HG03097 (cell line): ENCODE measurements around the gene SLIT3.

Experiments used
- ATAC-seq: cut with Tn5 transposase; IDR thresholded peaks from one replicate; pipeline ENCODE4 v1.9.1; 2021; ENCODE audit not compliant: unreplicated experiment, low FRiP score

The SLIT3 gene

DNA sequence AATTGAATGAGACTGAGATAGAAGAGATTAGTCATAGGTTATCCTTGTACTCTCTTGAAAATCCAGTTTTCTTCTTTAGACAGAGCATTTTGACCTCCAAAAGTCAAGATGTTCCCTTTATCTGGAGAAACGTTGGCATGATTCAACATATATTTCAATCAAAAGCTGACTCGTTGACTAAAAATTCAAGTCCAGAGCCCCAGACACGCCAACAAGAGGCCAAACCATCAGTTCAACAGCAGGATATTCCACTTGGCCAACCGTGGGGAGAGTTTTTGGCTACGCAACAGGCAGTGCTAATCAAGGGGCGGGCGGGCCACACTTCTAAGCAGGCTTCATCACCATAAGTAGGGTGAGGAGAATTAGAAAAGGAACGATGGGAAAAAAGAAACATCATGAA, 119.1 kb downstream of the SLIT3 start:
- no peak for ATAC-seq

- ATAC-seq = no peak
Observed at GRCh38 chr5:169178754-169179153, 122.2 kb downstream of the SLIT3 start.

DNA sequence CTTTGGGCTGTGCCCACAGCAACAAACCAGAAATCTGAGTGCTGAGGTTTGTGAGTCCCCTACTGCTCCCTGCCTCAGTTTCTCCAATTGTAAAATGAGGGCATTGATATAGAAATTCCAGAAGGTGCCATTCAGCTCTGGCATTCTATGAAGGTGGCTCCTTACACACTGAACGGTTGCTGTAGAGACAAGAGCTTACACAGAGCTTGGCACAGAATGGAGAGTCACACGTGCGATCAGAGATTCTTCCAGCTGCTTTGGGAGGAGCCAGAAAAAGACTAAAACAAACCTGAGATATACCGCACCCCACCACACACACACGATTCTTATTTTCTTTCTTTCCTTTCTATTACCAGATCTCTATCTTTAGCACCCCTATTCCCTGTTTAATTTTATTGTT, 122.7 kb downstream of the SLIT3 start:
- no peak for ATAC-seq

GRCh38 chr5:169176709-169177694, 123.9 kb downstream of the SLIT3 start:
- ATAC-seq = no peak

DNA sequence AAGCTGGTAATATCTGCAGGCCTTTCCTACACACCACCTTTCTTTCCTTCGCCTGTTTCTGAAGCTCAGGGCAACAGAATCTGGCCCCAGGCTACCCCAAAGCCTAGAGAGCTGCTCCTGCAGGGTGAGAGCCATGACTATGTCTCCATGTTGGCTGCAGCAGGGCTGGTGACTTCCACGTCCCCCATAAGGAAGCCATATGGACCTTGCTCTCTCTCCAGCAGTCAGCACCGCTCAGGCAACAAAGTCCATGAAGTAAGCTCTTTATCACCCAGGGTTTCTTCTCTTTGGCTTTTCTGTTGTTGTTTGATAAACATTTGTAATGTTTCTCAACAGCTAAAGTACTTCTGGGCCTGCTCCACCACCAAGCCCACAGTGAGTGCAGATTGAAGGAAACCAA, 125.2 kb downstream of the SLIT3 start:
- ATAC-seq = no peak

GRCh38 chr5:169174923-169175322, 126.0 kb downstream of the SLIT3 start:
- ATAC-seq = no peak

- ATAC-seq = no peak
Observed at GRCh38 chr5:169173372-169173771, 127.6 kb downstream of the SLIT3 start.

DNA sequence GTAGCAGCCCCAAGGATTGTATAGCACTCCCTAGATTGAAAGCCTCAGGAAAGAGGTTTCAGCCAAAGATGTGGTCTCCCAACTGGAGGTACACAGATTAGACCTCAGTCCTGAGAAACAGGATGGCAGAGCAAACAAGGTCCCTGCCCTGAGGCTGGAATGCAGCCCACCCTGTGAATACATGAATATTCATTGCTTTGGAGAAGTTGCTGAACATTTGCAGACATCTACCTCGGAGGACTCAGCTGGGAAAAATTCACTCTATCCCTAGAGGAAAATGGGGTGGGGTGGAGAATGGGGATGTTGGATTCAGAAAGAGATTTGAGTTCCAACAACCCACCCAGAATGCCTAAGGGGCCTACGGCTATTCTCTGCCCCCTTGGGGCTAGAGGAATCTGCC, 129.4 kb downstream of the SLIT3 start:
- no peak for ATAC-seq

- ATAC-seq = no peak
Observed at GRCh38 chr5:169169783-169170182, 131.2 kb downstream of the SLIT3 start.

GRCh38 chr5:169168280-169168679, 132.7 kb downstream of the SLIT3 start:
- ATAC-seq = no peak

GRCh38 chr5:169166078-169166477, 134.9 kb downstream of the SLIT3 start:
- ATAC-seq = no peak

GRCh38 chr5:169165052-169165451, 135.9 kb downstream of the SLIT3 start:
- ATAC-seq = no peak

- no peak for ATAC-seq
Observed at GRCh38 chr5:169164481-169164925, 136.4 kb downstream of the SLIT3 start.

DNA sequence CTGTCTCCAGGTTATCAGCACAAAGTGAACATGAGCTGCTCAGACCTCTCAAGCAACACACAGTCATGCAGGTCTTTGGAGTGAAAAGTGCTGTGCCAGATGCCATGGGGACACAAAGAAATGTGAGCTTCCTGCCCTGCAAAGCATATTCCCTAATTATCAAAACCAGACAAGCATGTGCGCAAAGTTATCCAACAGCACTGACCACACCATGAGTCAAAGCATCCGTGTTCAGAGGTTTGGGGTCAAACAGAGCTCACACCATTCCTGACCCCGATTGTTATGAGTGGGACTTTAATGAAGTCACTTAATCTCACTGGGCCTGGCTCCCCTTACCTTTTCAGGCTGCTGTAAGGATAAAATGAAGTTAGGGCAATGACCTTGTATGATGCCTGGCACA, 138.5 kb downstream of the SLIT3 start:
- ATAC-seq = no peak

DNA sequence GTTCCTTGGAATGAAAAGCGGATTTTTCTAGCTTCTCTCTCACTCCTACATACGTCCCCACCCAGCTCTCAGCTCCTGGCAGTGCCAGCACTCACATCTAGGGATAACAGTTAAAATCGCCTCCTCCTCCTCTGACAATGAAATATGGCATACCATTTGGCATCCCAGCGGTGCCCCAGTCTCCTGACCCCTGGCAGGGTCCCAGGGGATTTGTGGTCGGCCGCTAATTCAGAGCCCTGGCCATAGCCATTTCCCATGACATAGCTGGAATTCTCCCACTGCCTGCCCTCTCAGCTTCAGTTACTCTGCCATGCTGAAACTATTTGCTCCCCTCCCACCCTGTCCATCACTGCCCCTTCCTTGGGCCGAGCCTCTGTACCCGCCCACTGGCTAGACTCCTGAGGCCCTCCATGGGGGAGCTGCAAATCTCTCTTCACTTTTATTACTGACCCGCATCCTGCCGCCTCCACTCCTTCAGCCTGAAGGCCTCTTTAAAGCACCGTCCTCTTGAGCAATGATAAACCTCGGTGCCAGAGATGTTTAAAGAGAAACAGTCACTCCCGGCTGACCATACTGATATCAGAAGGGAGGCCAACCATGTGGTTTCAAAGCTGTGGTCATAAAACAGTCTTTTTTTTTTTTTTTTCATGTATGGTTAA, 139.8 kb downstream of the SLIT3 start:
- ATAC-seq = no peak

- ATAC-seq = no peak
Observed at GRCh38 chr5:169160405-169160901, 140.5 kb downstream of the SLIT3 start.

GRCh38 chr5:169158764-169159163, 142.2 kb downstream of the SLIT3 start:
- ATAC-seq = no peak

DNA sequence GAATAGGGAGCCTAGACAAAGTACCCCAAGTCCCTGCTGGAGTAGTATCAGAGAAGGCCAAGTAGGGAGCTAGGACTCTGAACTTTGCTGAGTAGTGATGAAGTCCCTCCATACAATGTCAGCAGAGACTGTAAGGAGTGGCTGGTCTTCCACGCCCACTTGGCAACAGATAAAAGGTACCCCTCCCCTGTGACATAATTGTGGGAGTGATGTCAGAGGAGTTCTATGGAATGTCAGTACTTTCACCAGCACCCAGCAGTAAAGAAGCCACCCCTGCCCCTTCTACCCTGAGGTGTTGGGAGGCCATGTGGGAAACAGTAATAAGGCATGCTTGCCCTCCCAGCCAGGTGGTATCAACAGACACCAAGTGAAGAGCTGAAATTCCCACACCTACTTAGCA, 143.9 kb downstream of the SLIT3 start:
- ATAC-seq = no peak

DNA sequence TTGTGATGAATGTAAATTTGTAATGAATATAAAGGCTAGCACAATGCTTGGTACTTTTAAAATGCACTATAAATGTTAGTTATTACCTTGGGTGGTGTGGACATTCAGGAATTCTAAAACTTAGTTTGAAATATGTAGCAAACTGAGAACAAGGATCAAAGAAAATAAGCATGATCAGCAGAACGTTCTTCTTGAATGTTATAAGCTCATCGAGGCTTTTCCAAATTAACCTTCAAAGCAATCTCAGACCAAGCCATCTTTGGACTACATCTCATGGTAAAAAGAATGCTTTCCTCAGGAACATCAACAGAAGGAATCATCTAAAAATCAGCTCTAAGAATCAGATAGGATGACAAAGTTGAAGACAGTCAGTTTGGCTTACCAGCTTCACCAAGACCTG, 146.3 kb downstream of the SLIT3 start:
- ATAC-seq = no peak

- no peak for ATAC-seq
Observed at GRCh38 chr5:169153405-169153804, 147.5 kb downstream of the SLIT3 start.

- ATAC-seq = no peak
Observed at GRCh38 chr5:169152946-169153345, 148.0 kb downstream of the SLIT3 start.

GRCh38 chr5:169152453-169152852, 148.5 kb downstream of the SLIT3 start:
- no peak for ATAC-seq
